HG03066 (cell line): Measurements from ENCODE around the gene TMEM132E.

Experiments
- ATAC-seq: cut with Tn5 transposase; IDR thresholded peaks from one replicate; pipeline ENCODE4 v1.9.1; 2021; ENCODE audit warnings: low read depth; ENCODE audit not compliant: unreplicated experiment

Gene TMEM132E

DNA sequence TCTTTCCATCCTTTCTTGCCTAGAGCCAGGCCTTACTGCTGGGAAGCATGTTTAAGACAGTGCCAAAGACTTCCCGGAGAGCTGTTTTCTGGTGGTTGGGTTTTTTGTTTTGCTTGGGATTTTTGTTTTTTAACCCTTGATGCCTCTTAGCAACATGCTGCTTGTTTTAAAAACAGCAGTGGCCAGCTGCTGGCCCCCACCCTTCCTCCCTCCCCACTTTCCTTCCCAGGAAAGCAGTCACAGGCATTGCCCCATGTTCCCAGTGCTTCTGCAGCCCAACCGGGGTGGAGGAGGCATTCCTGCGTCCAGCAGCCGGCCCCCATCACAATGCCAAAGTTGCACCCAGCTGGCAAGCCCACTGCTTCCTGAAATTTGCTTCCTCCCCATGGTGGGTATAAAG lies 12.6 kb downstream of the TMEM132E start:
- no peak for ATAC-seq

- ATAC-seq: no peak
Measured at GRCh38 chr17:34596920-34597319, 17.5 kb downstream of the TMEM132E start.

- ATAC-seq: no peak
Measured at GRCh38 chr17:34598161-34598776, 18.9 kb downstream of the TMEM132E start.

- no peak for ATAC-seq
Measured at GRCh38 chr17:34601416-34601815, 22.0 kb downstream of the TMEM132E start.

DNA sequence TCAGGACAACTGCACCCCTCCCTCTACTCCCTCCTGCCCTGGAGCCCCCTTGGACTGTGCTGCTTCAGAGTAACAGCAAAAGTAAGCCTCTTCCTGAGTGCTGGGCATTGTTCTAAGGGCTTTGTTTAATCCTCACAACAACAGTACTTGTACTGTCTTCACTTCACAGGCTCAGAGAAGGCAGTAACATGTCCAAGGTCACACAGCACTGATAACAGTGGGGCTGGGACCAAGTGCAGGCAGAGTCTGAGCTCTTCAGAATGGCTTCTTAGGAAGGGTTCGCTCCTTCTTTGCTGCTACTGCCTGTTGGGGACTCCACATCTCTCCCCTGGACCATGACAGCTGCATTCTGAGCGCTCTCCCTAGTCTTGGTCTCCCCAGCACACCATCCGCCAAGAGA lies 24.6 kb downstream of the TMEM132E start:
- ATAC-seq: no peak

GRCh38 chr17:34606763-34607162 lies 27.4 kb downstream of the TMEM132E start:
- ATAC-seq: no peak

- no peak for ATAC-seq
Measured at GRCh38 chr17:34607917-34608316, 28.5 kb downstream of the TMEM132E start.

DNA sequence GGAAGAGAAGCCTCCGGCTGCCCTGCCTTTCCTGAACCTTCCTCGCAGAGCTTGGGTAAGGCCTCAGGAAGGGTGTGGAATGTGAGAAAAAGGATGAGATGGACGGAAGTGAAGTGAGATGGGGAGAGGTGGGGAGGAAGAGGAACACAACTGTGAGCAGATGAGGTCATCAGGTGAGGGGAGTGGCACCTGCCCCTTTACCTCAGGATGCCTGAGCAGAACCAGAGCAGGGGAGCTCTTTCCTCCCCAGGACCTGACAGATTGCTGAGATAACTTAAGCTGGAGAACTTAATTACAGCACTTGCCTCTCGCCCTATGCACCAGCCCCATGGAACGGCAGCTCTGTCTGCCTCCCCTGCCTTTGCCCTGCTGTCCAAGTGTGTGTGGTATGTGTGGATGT lies 29.8 kb downstream of the TMEM132E start:
- no peak for ATAC-seq

DNA sequence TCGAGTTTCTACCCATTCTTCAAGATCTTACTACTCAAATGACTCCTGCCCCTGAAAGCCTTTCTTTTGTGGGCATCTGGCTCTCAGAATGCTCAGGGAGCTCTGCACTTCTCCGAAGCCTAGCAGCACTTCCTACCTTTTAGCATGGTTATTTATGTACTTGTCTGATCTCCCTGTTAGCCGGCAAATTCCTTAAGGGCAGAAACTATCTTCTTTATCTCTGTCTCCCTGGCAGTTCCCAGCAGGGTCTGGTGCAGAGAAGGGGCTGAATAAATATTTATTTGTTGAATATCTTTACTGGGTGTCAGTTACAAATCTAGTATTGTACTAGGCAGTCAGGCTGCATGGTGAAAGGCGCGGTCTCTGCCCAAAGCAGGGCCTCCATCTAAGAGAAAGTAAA lies 30.7 kb downstream of the TMEM132E start:
- ATAC-seq: no peak

DNA sequence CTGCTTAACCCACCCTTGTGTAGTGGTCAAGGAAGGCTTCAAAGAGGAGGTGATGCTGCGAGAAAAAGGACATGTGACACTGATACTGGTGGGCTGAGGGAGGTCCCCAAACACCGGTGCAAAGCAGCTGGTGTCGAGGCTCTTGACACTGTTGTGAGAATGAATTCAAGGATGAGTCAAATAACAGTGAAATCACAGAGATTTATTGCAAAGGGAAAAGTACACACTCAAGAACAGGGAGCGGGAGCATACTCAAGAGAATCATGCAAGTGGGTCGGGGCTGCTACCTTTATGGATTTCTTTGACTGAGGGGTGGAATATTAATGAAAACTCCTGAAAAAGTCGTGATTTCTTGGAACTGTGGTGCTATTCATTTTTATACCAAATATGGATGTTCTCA lies 31.1 kb downstream of the TMEM132E start:
- ATAC-seq: no peak

DNA sequence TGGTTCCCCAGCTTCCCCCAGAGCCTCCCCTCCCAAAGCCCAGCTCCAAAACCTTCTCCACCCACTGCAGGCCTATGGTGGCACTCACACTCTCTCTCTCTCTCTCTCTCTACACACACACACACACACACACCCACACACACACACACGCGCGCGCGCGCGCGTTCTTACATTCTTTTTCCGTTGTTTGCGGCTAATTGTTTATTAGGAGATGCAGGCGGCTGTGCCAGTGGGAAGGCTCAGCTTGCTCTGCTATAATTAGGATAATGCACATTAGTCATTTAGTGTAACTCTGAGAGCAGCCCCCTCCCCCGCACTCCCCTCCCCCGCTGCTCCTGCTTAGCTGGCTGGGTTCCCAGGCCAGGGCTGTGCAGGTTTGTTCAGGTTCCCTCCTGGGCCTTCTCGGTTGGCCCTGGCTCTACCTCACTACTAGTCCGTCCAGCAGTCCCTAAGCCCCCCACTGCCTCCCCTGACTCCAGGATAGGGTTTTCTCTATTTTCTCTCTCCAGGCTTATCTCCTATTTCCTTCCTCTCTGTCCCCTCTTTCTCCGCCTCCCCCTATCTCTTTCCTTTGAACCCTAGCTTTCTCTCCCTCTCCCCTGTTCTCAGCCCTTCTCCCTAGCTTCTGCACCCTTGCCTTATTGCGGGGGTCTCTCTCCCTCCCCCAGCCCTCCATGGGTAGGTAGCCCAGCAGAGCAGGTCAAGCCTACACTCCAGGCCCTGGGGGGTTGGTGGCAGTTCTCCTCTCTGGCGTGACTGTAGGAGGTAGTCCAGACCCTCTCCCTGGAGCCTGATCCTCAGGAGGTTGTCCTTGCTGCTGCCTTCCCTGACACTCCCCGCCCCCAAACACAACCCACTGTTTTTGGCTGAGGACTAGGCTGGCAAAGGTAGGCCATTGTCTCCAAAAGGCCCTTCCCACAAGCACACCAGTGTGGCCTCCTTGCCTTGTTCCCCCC lies 34.0 kb downstream of the TMEM132E start:
- ATAC-seq: no peak

DNA sequence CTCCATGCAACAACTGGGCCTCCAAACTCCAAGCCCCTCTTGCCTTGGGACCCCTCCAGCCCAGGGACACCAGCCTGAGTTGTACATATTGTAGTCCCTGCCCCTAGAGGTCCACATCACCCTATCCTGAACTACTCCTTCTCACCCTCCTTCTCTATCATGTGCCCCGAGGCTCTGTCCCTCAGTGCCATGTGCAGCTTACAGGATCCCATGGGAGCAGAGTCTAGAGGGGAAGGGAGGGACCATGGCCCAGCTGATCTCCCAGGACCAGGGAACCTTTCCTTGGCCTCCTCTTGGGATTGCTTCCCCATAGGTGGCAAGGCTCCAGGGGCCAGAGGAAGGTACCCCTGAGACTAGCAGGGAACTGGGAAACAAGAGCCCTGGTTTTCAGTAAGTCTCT lies 35.3 kb downstream of the TMEM132E start:
- ATAC-seq: no peak

- no peak for ATAC-seq
Measured at GRCh38 chr17:34615326-34615725, 35.9 kb downstream of the TMEM132E start.

DNA sequence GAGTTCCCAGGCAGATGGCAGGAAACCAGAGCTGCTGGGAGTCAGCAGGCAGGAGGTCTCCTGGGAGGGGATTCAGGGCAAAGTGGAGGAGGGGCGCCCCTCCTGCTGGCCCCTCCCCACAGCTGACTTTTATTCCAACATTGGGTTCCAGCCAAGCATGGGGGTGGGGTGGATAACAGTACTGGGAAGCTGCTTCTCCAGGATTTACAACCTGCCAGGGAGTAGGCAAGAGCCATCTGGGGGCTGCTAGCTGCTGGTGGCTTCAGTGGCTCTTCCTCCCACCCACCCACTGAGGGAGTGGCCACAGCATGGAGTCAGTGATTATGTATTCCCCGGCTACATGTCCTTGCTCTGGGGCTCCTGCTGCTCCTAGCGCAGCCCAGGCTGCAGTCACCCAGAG lies 36.8 kb downstream of the TMEM132E start:
- no peak for ATAC-seq

DNA sequence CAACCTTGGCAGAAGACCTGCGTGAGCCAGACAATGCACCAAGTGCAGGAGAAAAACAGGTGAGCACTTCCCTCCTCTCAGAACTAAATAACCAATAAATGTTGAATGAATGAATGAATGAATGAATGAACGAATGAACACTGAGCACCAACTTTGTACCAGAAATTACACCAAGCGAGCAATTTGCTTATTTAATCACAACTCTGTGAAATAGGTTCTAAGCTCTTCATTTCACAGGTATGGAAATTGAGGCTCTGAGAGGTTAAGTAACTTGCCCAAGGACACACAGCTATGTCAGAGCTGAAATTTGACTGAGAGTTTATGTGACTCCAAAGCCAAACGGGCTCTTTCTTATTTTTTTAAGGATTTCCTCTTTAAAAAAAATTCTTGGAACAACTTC lies 38.0 kb downstream of the TMEM132E start:
- ATAC-seq: no peak

GRCh38 chr17:34619687-34620217 lies 40.4 kb downstream of the TMEM132E start:
- ATAC-seq: no peak

DNA sequence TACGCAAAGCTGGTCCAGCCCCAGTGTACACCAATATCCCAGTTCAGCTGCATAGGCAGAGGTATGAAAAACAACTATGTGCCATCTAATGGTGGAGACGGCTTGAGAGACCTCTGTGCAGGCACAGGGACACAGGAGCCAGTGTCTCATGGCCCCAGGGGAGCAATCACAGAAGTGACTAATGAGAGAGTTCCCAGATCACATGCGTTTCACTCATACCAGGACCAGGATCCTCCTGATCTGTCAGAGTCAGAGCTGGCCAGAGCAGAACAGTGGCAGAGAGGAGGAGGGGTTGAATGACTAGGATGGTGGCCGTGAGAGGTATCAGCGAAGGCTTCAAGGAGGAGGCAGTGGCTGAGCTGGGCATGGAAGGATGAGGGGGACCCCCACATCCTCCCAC lies 41.1 kb downstream of the TMEM132E start:
- ATAC-seq: no peak

DNA sequence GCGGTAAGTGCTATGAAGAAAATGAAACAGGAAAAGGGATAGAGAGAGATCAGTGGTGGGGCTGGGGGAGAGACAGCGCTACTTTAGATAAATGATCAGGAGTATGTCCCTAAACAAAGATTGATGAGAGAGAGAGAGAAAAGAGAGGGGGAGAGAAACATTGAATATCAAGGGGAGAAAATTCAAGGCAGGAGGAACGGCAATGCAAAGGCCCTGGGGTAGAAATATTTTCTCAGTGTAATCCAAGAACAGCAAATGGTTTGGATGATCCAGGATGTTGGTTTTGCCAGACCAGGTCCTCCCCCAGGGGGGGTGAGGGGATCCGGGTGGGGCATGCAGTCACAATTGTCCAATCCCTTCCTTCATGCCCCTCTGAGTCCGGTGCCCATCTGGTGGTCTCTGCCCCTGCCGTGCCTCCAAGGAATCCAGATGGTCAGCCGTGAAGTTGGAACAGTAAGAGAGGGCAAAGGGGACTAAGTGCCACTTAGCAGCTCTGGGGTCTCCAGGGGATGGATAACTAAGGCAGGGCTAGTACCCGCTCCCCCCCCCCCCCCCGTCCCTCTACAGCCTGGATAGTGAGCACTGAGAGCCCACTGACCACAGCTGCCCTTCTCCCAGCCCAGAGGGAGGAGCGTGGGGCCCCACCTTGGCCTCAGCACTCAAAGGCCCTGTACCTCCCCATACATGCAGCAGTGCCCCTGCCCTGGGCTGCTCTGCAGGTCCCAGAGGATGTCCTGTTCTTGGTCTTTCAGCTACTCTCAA lies 43.7 kb downstream of the TMEM132E start:
- no peak for ATAC-seq

GRCh38 chr17:34623856-34624766 lies 44.7 kb downstream of the TMEM132E start:
- no peak for ATAC-seq

DNA sequence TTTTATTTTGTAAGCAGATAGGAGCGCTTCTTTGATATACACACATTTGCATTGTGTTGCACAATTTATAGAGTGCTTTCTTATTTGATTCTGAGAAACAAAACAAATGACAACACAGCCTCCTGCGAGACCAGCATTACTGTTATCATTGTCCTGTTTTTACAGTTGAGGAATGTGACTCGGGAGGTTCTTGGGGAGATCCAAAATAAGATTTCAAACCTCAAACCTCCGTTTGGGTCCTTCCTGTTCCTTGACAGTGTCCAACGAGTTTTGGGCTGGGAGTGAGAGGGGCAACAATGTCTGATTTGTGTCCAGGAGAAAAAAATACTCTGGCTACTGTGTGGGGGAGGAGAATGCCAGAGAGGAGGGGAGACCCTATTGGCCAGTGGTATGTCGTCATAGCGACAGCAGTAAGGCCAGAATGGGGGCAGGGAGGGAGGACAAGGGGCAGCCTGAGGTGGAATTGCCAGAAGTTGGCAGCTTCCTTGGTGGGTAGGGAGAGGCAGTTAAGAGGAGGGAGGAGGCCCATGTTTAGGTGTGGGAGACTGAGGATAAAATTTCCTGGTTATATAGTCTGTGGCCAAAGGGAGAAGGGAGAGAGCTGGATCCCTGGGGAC lies 45.5 kb downstream of the TMEM132E start:
- no peak for ATAC-seq
